ENCODE data around the gene PIWIL4.

DNA sequence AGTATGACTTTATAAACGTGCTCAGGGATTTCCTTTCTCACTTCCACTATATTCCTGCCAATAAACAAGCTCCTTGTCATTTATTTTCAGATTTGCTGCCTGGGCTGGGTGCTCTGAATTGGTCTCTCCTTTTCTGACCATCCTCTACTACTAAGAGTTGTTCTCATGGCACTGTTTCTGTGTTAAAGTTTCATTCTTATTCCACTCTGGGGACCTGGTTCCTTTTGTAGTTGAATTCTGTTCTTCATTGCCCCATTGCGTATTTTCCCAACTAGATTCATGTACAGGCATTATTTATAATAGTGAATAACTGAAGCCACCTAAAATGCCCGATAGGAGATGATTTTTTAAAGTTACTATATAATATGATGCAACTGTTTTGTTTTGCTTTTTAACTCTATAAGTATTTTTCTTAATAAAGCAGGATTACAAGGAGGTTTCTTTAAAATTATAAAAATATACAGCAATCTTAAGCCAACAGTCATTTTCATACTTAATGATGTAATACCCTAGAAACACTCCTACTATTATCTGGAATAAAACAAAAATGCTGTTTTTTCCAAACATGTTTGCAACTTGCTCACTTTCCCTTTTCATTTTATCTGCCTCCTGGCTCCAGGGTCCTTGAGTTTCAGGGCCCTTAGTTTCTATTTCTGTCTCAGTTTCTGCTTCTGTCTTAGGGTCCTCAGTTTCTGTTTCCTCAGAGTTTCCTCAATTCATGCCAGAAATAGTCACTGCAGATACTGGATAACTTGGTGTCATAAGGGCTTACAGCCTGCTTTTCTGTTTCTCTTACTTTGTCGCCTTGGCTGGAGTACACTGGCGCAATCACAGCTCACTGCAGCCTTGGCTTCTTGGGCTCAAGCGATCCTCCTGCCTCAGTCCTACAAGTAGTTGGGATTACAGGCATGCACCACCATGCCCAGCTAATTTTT, 33.2 kb upstream of the PIWIL4 start:
- TF ChIP-seq, protein P1, sequence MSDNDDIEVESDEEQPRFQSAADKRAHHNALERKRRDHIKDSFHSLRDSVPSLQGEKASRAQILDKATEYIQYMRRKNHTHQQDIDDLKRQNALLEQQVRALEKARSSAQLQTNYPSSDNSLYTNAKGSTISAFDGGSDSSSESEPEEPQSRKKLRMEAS (IDR thresholded peaks at IDR 0.05): no peak
- TF ChIP-seq, protein P2, sequence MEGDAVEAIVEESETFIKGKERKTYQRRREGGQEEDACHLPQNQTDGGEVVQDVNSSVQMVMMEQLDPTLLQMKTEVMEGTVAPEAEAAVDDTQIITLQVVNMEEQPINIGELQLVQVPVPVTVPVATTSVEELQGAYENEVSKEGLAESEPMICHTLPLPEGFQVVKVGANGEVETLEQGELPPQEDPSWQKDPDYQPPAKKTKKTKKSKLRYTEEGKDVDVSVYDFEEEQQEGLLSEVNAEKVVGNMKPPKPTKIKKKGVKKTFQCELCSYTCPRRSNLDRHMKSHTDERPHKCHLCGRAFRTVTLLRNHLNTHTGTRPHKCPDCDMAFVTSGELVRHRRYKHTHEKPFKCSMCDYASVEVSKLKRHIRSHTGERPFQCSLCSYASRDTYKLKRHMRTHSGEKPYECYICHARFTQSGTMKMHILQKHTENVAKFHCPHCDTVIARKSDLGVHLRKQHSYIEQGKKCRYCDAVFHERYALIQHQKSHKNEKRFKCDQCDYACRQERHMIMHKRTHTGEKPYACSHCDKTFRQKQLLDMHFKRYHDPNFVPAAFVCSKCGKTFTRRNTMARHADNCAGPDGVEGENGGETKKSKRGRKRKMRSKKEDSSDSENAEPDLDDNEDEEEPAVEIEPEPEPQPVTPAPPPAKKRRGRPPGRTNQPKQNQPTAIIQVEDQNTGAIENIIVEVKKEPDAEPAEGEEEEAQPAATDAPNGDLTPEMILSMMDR (IDR thresholded peaks at IDR 0.05; ENCODE audit: control extremely low read depth in 1 of 3, insufficient read depth in 1 of 3, low read depth in 1 of 3, low read length in 3 of 3): no peak
- TF ChIP-seq BACH1 (IDR thresholded peaks at IDR 0.05; ENCODE audit: low read length) (no peak), CBX5 (IDR thresholded peaks at IDR 0.05; ENCODE audit: low read depth, low read length) (no peak), POLR2AphosphoS5 (IDR thresholded peaks at IDR 0.05; ENCODE audit: low read depth, low read length) (no peak), PHF8 (conservative IDR thresholded peaks at IDR 0.05; ENCODE audit: low read depth, low read length) (no peak), SIN3A (conservative IDR thresholded peaks at IDR 0.05 in 1 of 2, IDR thresholded peaks at IDR 0.05 in 1 of 2; ENCODE audit: low read depth in 1 of 2, low read length in 2 of 2) (no peak), SIRT6 (IDR thresholded peaks at IDR 0.05; ENCODE audit: low read length) (no peak), POLR2A (IDR thresholded peaks at IDR 0.05; ENCODE audit: control extremely low read depth in 1 of 2, low read depth in 2 of 2, low read length in 2 of 2) (no peak), SP4 (IDR thresholded peaks at IDR 0.05; ENCODE audit: low read length) (no peak), EP300 (IDR thresholded peaks at IDR 0.05; ENCODE audit: borderline replicate concordance in 1 of 2, low read depth in 2 of 2, low read length in 2 of 2) (no peak)
